H9 (cell line): ENCODE data around the gene CEP97. TPM values are rescaled to one million over a fixed set of nuclear protein-coding genes. Genes with fewer than 3 reads are reported as not detected.
A peak's percentile ranks its signal among the peaks of the same experiment; 100 is the strongest.

Source experiments
- DNase-seq: peaks from one replicate; pipeline ENCODE4 v3.0.0-alpha.2; 2017
- H2AFZ ChIP-seq: one replicate; pipeline ENCODE4 v1.6.1; 2013; ENCODE audit warnings: mild to moderate bottlenecking, low read length, control low read depth, moderate library complexity
- H2AK5ac ChIP-seq: 2 replicates; pipeline ENCODE4 v1.6.1; 2013; ENCODE audit warnings: low read length, control low read depth, mixed read lengths; ENCODE audit not compliant: insufficient read length
- H2BK120ac ChIP-seq: one replicate; pipeline ENCODE4 v1.6.1; 2013; ENCODE audit warnings: low read depth, mild to moderate bottlenecking, low read length, control low read depth, inconsistent platforms; ENCODE audit not compliant: poor library complexity, severe bottlenecking
- H2BK12ac ChIP-seq: 2 replicates; pipeline ENCODE4 v1.6.1; 2013; ENCODE audit warnings: low read length, control low read depth, mixed read lengths, low read depth; ENCODE audit not compliant: insufficient read length
- H2BK15ac ChIP-seq: 2 replicates; pipeline ENCODE4 v1.6.1; 2013; ENCODE audit warnings: low read depth, low read length, control low read depth
- H2BK20ac ChIP-seq: one replicate; pipeline ENCODE4 v1.6.1; 2013; ENCODE audit warnings: low read depth, mild to moderate bottlenecking, low read length, control low read depth, inconsistent platforms; ENCODE audit not compliant: poor library complexity, severe bottlenecking
- H2BK5ac ChIP-seq: 2 replicates; pipeline ENCODE4 v1.6.1; 2013; ENCODE audit warnings: low read length, control low read depth, mixed read lengths; ENCODE audit not compliant: insufficient read length
- H3K14ac ChIP-seq: 2 replicates; pipeline ENCODE4 v1.6.1; 2013; ENCODE audit warnings: low read length, control low read depth; ENCODE audit not compliant: insufficient read depth
- H3K18ac ChIP-seq: 2 replicates; pipeline ENCODE4 v1.6.1; 2013; ENCODE audit warnings: low read depth, mild to moderate bottlenecking, mixed read lengths, low read length, control low read depth; ENCODE audit not compliant: insufficient read length
- H3K23ac ChIP-seq: 2 replicates; pipeline ENCODE4 v1.6.1; 2013; ENCODE audit warnings: low read length, control low read depth, mixed read lengths, low read depth; ENCODE audit not compliant: insufficient read length
- H3K23me2 ChIP-seq: 2 replicates; pipeline ENCODE4 v1.6.1; 2013; ENCODE audit warnings: low read depth, mild to moderate bottlenecking, mixed read lengths, low read length, control low read depth; ENCODE audit not compliant: insufficient read length, poor library complexity, severe bottlenecking
- H3K27ac ChIP-seq: 2 replicates; pipeline ENCODE4 v1.5.1; 2013; ENCODE audit warnings: low read length, control low read depth, mixed read lengths, low read depth; ENCODE audit not compliant: insufficient read length
- H3K27me3 ChIP-seq: 2 replicates; pipeline ENCODE4 v1.6.1; 2013; ENCODE audit warnings: low read length, control low read depth, inconsistent platforms; ENCODE audit not compliant: insufficient read depth
- H3K4ac ChIP-seq: 2 replicates; pipeline ENCODE4 v1.6.1; 2013; ENCODE audit warnings: low read depth, mild to moderate bottlenecking, control low read depth, inconsistent platforms, low read length, moderate library complexity
- H3K4me1 ChIP-seq: 2 replicates; pipeline ENCODE4 v1.6.1; 2013; ENCODE audit warnings: low read length, control low read depth, inconsistent platforms; ENCODE audit not compliant: insufficient read depth
- H3K4me2 ChIP-seq: 2 replicates; pipeline ENCODE4 v1.6.1; 2013; ENCODE audit warnings: low read length, control low read depth, mixed read lengths; ENCODE audit not compliant: insufficient read length, insufficient read depth
- H3K56ac ChIP-seq: 2 replicates; pipeline ENCODE4 v1.6.1; 2013; ENCODE audit warnings: low read depth, mild to moderate bottlenecking, mixed read lengths, low read length, control low read depth; ENCODE audit not compliant: insufficient read length
- H3K79me1 ChIP-seq: 2 replicates; pipeline ENCODE4 v1.6.1; 2013; ENCODE audit warnings: low read depth, mild to moderate bottlenecking, moderate library complexity, low read length, control low read depth, inconsistent platforms; ENCODE audit not compliant: insufficient read depth, poor library complexity, severe bottlenecking
- H3K79me2 ChIP-seq: 2 replicates; pipeline ENCODE4 v1.6.1; 2013; ENCODE audit warnings: low read length, control low read depth, inconsistent platforms; ENCODE audit not compliant: insufficient read depth
- H3K9ac ChIP-seq: 2 replicates; pipeline ENCODE4 v1.6.1; 2013; ENCODE audit warnings: low read length, control low read depth, mixed read lengths; ENCODE audit not compliant: insufficient read length; ENCODE audit errors: extremely low read depth
- H3K9me3 ChIP-seq: one replicate; pipeline ENCODE4 v1.6.1; 2013; ENCODE audit warnings: low read depth, low read length, inconsistent platforms; ENCODE audit not compliant: control insufficient read depth
- H3T11ph ChIP-seq: one replicate; pipeline ENCODE4 v1.6.1; 2013; ENCODE audit warnings: mild to moderate bottlenecking, low read length, control low read depth, inconsistent platforms
- H4K20me1 ChIP-seq: one replicate; pipeline ENCODE4 v1.6.1; 2013; ENCODE audit not compliant: control insufficient read depth, insufficient read length, insufficient read depth
- H4K5ac ChIP-seq: 2 replicates; pipeline ENCODE4 v1.6.1; 2013; ENCODE audit warnings: low read depth, mild to moderate bottlenecking, mixed read lengths, low read length, control low read depth; ENCODE audit not compliant: insufficient read length
- H4K8ac ChIP-seq: replicated peaks from 2 replicates; pipeline ENCODE4 v1.6.1; 2013; ENCODE audit warnings: low read length, control low read depth, mixed read lengths, low read depth; ENCODE audit not compliant: insufficient read length
- H4K91ac ChIP-seq: 2 replicates; pipeline ENCODE4 v1.6.1; 2013; ENCODE audit warnings: low read depth, mild to moderate bottlenecking, moderate library complexity, mixed read lengths, low read length, control low read depth; ENCODE audit not compliant: insufficient read length
- H3K27ac Mint-ChIP-seq, 3 experiments: 2 replicates in 2 of 3; 3 replicates in 1 of 3; pipeline ENCODE4 v1.8.0; 2020 to 2021; ENCODE audit warnings: mixed read lengths in 3 of 3, mild to moderate bottlenecking in 1 of 3, moderate library complexity in 1 of 3
- H3K27me3 Mint-ChIP-seq: 2 replicates; pipeline ENCODE4 v1.8.0; 2021; ENCODE audit warnings: low read depth, mild to moderate bottlenecking, moderate library complexity, mixed read lengths
- H3K36me3 Mint-ChIP-seq, 3 experiments: 2 replicates in 2 of 3; 3 replicates in 1 of 3; pipeline ENCODE4 v1.8.0; 2020 to 2021; ENCODE audit warnings: low read depth in 3 of 3, mixed read lengths in 3 of 3; ENCODE audit not compliant: insufficient read depth in 1 of 3
- H3K4me1 Mint-ChIP-seq, 2 experiments: 2 replicates each; pipeline ENCODE4 v1.8.0; 2020; ENCODE audit warnings: mixed read lengths in 2 of 2
- H3K4me3 Mint-ChIP-seq, 2 experiments: 2 replicates in 1 of 2; 3 replicates in 1 of 2; pipeline ENCODE4 v1.8.0; 2020 to 2021; ENCODE audit warnings: mild to moderate bottlenecking in 2 of 2, mixed read lengths in 2 of 2, moderate library complexity in 1 of 2
- H3K9me3 Mint-ChIP-seq, 2 experiments: 2 replicates in 1 of 2; 3 replicates in 1 of 2; pipeline ENCODE4 v1.8.0; 2020; ENCODE audit warnings: mild to moderate bottlenecking in 2 of 2, mixed read lengths in 2 of 2, moderate library complexity in 1 of 2
- CTCF ChIP-seq: fragments of 200-600 bp; sonication (generic); conservative IDR thresholded peaks from 3 replicates; pipeline ENCODE4 v1.8.0; 2021; ENCODE audit warnings: antibody characterized with exemption, mild to moderate bottlenecking
- WGBS: extraction: QIAGEN DNeasy Blood & Tissue Kit; methylation state at CpG from one replicate; pipeline ENCODE4 v1.1.7; 2013; ENCODE audit warnings: missing lambda C conversion rate, low lambda C conversion rate, mixed read lengths; ENCODE audit not compliant: insufficient read length; ENCODE audit errors: extremely low coverage; 5-methylcytosine and 5-hydroxymethylcytosine counted together
- total RNA-seq: library from RNA; stranded (reverse); gene quantifications from 2 replicates; pipeline ENCODE4 v1.2.1, GENCODE V29; 2021

Gene CEP97
- total RNA-seq, 1 experiment from 2014 or later: 13.9 TPM

- H3K9me3 Mint-ChIP-seq: no peaks in the 10 kb centered on the region
Measured at GRCh38 chr3:101807888-101808287, 83.5 kb downstream of the CEP97 start.

More at GRCh38 chr3:101807888-101808287, 83.5 kb downstream of the CEP97 start:
- TF ChIP-seq CTCF: no peak
- no peak overlapping the region for H3K4me3 Mint-ChIP-seq
- Histone ChIP-seq H4K20me1 (no peaks in the 10 kb centered on the region), H3K9ac (no peak overlapping the region), H3K27me3 (no peaks in the 10 kb centered on the region), H3K4me1 (no peaks in the 10 kb centered on the region), H3T11ph (no peak overlapping the region), H2AK5ac (no peak overlapping the region), H3K23ac (no peak overlapping the region), H2BK12ac (no peak overlapping the region), H3K56ac (no peak overlapping the region), H3K14ac (no peak overlapping the region), H3K23me2 (no peaks in the 10 kb centered on the region), H3K79me1 (no peaks in the 10 kb centered on the region), H2BK5ac (no peak overlapping the region), H3K18ac (no peak overlapping the region), H4K8ac (no peak overlapping the region), H3K79me2 (no peaks in the 10 kb centered on the region), H2BK120ac (no peak overlapping the region), H2BK20ac (no peak overlapping the region), H2AFZ (no peak overlapping the region), H3K4ac (no peak overlapping the region), H3K9me3 (no peaks in the 10 kb centered on the region), H3K4me2 (no peak overlapping the region), H2BK15ac (no peak overlapping the region), H4K5ac (no peak overlapping the region), H3K27ac (no peak overlapping the region), H4K91ac (no peak overlapping the region)
- H3K36me3 Mint-ChIP-seq: peaks cover 8 to 14% (median 14%) of the 10 kb centered on the region in 3 experiments; a peak in 5 of 7 replicates
- peak overlapping the region in 1 of 3 experiments; percentile 35; a peak in 1 of 7 replicates for H3K27ac Mint-ChIP-seq
- DNase-seq: no peak
- WGBS: no CpG with 5 or more reads among the region's 2 CpGs
- H3K4me1 Mint-ChIP-seq: peaks cover 7% of the 10 kb centered on the region in 2 experiments
- H3K27me3 Mint-ChIP-seq: no peaks in the 10 kb centered on the region
